HL-60 (cell line): ENCODE results near the gene WRNIP1.

Source experiments
- CTCF ChIP-seq: IDR thresholded peaks from one replicate; pipeline ENCODE4 v1.5.1; 2011; ENCODE audit warnings: low read length, control low read depth, inconsistent platforms; ENCODE audit not compliant: insufficient read depth
- POLR2AphosphoS5 ChIP-seq: IDR thresholded peaks from 2 replicates; pipeline ENCODE4 v1.6.1; 2012; ENCODE audit warnings: low read depth

- no peak for TF ChIP-seq POLR2AphosphoS5
- TF ChIP-seq CTCF = no peak
Observed at GRCh38 chr6:2806644-2807043, 41.5 kb downstream of the WRNIP1 start.
